ENCODE measurements around the gene CLDN5.

DNA sequence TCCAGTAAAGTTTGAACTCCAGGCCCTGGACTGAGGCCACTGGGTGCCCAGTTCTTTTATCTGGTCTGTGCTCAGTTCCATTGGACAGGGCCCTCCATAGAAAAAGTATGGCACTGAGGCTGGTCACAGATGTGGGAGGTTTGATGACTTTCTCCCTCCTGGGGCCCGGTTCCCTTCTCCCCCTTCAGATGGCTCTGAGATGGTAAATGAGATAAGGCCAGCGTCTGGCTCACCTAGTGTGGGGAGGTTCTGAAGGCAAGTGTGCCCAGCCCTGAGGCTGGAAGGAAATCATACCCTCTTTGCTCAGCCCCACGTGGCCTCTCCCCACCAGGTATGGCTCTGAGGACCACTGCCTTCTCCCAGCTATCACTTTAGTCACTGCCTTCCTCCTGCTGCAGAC lies 1.5 kb upstream of the CLDN5 start:
- TF ChIP-seq FOXA1 (IDR thresholded peaks at IDR 0.05) (no peak), NFRKB (IDR thresholded peaks at IDR 0.05) (no peak), FOXK2 (IDR thresholded peaks at IDR 0.05) (no peak), PKNOX1 (IDR thresholded peaks at IDR 0.05) (no peak), FOXM1 (IDR thresholded peaks at IDR 0.05; ENCODE audit: borderline replicate concordance) (no peak), TARDBP (IDR thresholded peaks at IDR 0.05) (no peak), SP1 (IDR thresholded peaks at IDR 0.05) (no peak), BHLHE40 (IDR thresholded peaks at IDR 0.05; ENCODE audit: borderline replicate concordance) (no peak)

Data from HEK293T (cell line).